ENCODE results near the gene LITAFD.
"Not testable (repeated sequence)": the region's sequence is repeated elsewhere in the genome, so short reads cannot be mapped to it uniquely, and the experiment has no call there.

LITAFD gene

GRCh38 chr16:8882041-8882617 is at the start of gene LITAFD:
Gene LITAFD, plus strand, starts transcription at chr16:8882351. Its CDS starts 2,005 bp downstream, at chr16:8884356.
- no peak for DNase-seq

- DNase-seq: no peak
Observed at GRCh38 chr16:8832717-8833105, 49.4 kb upstream of the LITAFD start.

- DNase-seq: not testable (repeated sequence)
Observed at GRCh38 chr16:8836797-8837196, 45.4 kb upstream of the LITAFD start.

- not testable (repeated sequence) for DNase-seq
Observed at GRCh38 chr16:8837594-8837993, 44.6 kb upstream of the LITAFD start.

GRCh38 chr16:8842016-8842415 is 40.1 kb upstream of the LITAFD start:
- DNase-seq: not testable (repeated sequence)

- DNase-seq: not testable (repeated sequence)
Observed at GRCh38 chr16:8843296-8843695, 38.9 kb upstream of the LITAFD start.

GRCh38 chr16:8845699-8846298 is 36.4 kb upstream of the LITAFD start:
- DNase-seq: no peak

- DNase-seq: no peak
Observed at GRCh38 chr16:8846401-8846932, 35.7 kb upstream of the LITAFD start.

GRCh38 chr16:8847145-8847544 is 35.0 kb upstream of the LITAFD start:
- DNase-seq: no peak

GRCh38 chr16:8847623-8848022 is 34.5 kb upstream of the LITAFD start:
- DNase-seq: no peak

GRCh38 chr16:8848231-8848938 is 33.8 kb upstream of the LITAFD start:
- no peak for DNase-seq

- peak; percentile 83 for DNase-seq
Observed at GRCh38 chr16:8848939-8849391, 33.2 kb upstream of the LITAFD start.

- DNase-seq: no peak
Observed at GRCh38 chr16:8849411-8850011, 32.6 kb upstream of the LITAFD start.

- DNase-seq: peak; percentile 61
Observed at GRCh38 chr16:8850279-8850885, 31.8 kb upstream of the LITAFD start.

- DNase-seq: no peak
Observed at GRCh38 chr16:8851761-8852403, 30.3 kb upstream of the LITAFD start.

- DNase-seq: no peak
Observed at GRCh38 chr16:8852534-8852933, 29.6 kb upstream of the LITAFD start.

GRCh38 chr16:8853150-8853549 is 29.0 kb upstream of the LITAFD start:
- DNase-seq: no peak

- DNase-seq: no peak
Observed at GRCh38 chr16:8853611-8854010, 28.5 kb upstream of the LITAFD start.

GRCh38 chr16:8854298-8854948 is 27.7 kb upstream of the LITAFD start:
- DNase-seq: no peak

- no peak for DNase-seq
Observed at GRCh38 chr16:8855051-8855786, 26.9 kb upstream of the LITAFD start.

GRCh38 chr16:8855972-8856371 is 26.2 kb upstream of the LITAFD start:
- DNase-seq: no peak
